Small intestine (tissue), 7 donors: ENCODE measurements around the gene DSG3. TPM values are rescaled to one million over a fixed set of nuclear protein-coding genes. Genes with fewer than 3 reads are reported as not detected.
"Not testable (repeated sequence)": the region's sequence is repeated elsewhere in the genome, so short reads cannot be mapped to it uniquely, and the experiment has no call there.

Source experiments
- DNase-seq, 2 donors: peaks; one replicate each; pipeline versions ENCODE4 v3.0.0 to v3.0.0-alpha.2; 2013
- FAIRE-seq: peaks from 2 replicates; lab custom pipeline; 2012; peaks lifted over from hg19 to GRCh38; lab: Jason Lieb, UNC
- H3K27ac ChIP-seq, 3 donors: one replicate each; pipeline ENCODE4 v1.5.1; 2013; ENCODE audit warnings: low read length in 2 of 3, mild to moderate bottlenecking in 2 of 3, control low read depth in 1 of 3, inconsistent platforms in 1 of 3, low read depth in 1 of 3, moderate library complexity in 1 of 3
- H3K27me3 ChIP-seq, 3 donors: one replicate each; pipeline ENCODE4 v1.6.1; 2013; ENCODE audit warnings: low read length in 3 of 3, inconsistent platforms in 1 of 3; ENCODE audit not compliant: control insufficient read depth in 3 of 3, insufficient read depth in 3 of 3
- H3K36me3 ChIP-seq, 3 donors: one replicate each; pipeline ENCODE4 v1.6.1; 2013; ENCODE audit warnings: low read length in 3 of 3, inconsistent platforms in 1 of 3, low read depth in 1 of 3, mild to moderate bottlenecking in 1 of 3, moderate library complexity in 1 of 3; ENCODE audit not compliant: control insufficient read depth in 3 of 3, insufficient read depth in 2 of 3
- H3K4me1 ChIP-seq, 3 donors: one replicate each; pipeline ENCODE4 v1.6.1; 2013; ENCODE audit warnings: low read length in 2 of 3, inconsistent platforms in 1 of 3, low read depth in 1 of 3, mild to moderate bottlenecking in 1 of 3, moderate library complexity in 1 of 3; ENCODE audit not compliant: control insufficient read depth in 3 of 3, insufficient read depth in 2 of 3
- H3K4me3 ChIP-seq, 3 donors: one replicate each; pipeline ENCODE4 v1.5.1; 2013; ENCODE audit warnings: low read length in 3 of 3, control low read depth in 1 of 3, inconsistent platforms in 1 of 3, low read depth in 1 of 3, mild to moderate bottlenecking in 1 of 3, moderate library complexity in 1 of 3
- H3K9me3 ChIP-seq, 2 donors: one replicate each; pipeline ENCODE4 v1.6.1; 2013; ENCODE audit warnings: low read depth in 1 of 2, low read length in 1 of 2; ENCODE audit not compliant: control insufficient read depth in 2 of 2, insufficient read depth in 1 of 2
- WGBS, 3 donors: extraction: QIAGEN DNeasy Blood & Tissue Kit; methylation state at CpG; one replicate each; pipeline ENCODE4 v1.1.7; 2013; 5-methylcytosine and 5-hydroxymethylcytosine counted together
- polyA plus RNA-seq, 4 donors: library from polyadenylated mRNA; stranded (reverse) in 3 of 4; unstranded in 1 of 4; fragments of 200-250 nt in 3 of 4; fragments of 120-200 nt in 1 of 4; gene quantifications; one replicate each; pipeline versions ENCODE4 v1.2.1 to v1.2.3, GENCODE V29; 2013
- donor health status: healthy with polysubstance abuse.
- donor health status: control.
- donor health status: control.
- donor health status: Bipolar disorder and iron deficiency.
- donor health status: healthy.

The DSG3 gene
- polyA plus RNA-seq, 4 donors = 0.03 to 2.5 (median 0.47) TPM

- not testable (repeated sequence) for H3K36me3 ChIP-seq, H3K27ac ChIP-seq, FAIRE-seq, H3K9me3 ChIP-seq, H3K27me3 ChIP-seq, DNase-seq, H3K4me3 ChIP-seq
- whole genome bisulfite sequencing, 3 donors = 89 to 91% (median 91%) methylated on average over 2 of the region's 2 CpGs
- H3K4me1 ChIP-seq = peaks cover 4 to 21% (median 7%) of the 10 kb centered on the region in 3 donors
These were observed 59.6 kb downstream of the DSG3 start for GRCh38 chr18:31507124-31507523.

DNA sequence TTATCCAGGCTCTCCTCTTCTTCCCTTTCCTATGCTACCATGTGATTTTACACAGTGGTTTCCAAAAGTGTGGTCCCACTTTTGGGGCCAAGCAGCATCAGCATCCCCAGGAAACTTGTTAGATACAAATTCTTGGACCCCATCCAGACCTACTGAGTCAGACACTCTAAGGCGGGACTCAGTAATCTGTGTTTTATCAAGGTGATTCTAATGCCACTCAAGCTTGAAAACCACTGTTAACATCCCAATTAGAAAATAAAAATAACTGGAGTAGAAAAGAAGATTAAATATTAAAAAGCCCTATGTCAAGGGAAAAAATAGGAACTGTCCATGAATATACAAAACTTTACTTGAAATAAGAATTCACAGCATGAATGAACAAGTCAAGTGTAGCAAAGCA, 61.2 kb downstream of the DSG3 start:
- H3K36me3 ChIP-seq = peaks cover 0 to 2% (median 0%) of the 10 kb centered on the region in 3 donors
- WGBS, 3 donors = 16 to 60% (median 30%) methylated on average over 1 of the region's 1 CpG
- H3K4me3 ChIP-seq = no peak overlapping the region
- FAIRE-seq (no peak), DNase-seq (no peak)
- no peaks in the 10 kb centered on the region for H3K9me3 ChIP-seq
- H3K27ac ChIP-seq = no peak overlapping the region
- no peaks in the 10 kb centered on the region for H3K27me3 ChIP-seq
- peaks cover 2 to 32% (median 7%) of the 10 kb centered on the region in 3 donors for H3K4me1 ChIP-seq

DNA sequence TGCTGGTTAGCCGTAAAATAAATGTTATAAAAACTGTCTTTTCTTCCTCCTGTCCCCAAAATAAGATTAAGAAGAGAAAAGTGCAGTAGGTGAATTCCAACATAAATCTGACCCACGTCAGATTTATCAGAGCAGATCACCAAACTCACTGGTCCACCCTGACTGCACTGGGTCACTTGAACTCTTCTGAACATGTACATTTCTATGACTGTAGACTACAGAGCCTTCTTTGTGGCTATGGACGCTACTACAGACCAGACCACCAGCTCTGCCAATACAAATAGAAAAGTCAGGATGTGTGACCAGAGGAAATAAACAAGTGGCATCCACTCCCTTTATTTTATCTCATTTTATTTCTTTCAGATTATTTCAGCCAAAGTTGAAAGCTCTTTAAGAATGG, 62.0 kb downstream of the DSG3 start:
- peak overlapping the region in 2 of 3 donors; percentile 27 to 42 for H3K27ac ChIP-seq
- 60 to 64% (median 64%) methylated on average over 3 of the region's 3 CpGs for WGBS, 3 donors
- no peak for DNase-seq

GRCh38 chr18:31510319-31510718, 62.8 kb downstream of the DSG3 start:
- Histone ChIP-seq H3K36me3 (peaks cover 0 to 2% (median 0%) of the 10 kb centered on the region in 3 donors), H3K4me1 (peaks cover 2 to 29% (median 7%) of the 10 kb centered on the region in 3 donors), H3K4me3 (no peak overlapping the region), H3K27me3 (no peaks in the 10 kb centered on the region), H3K27ac (peak overlapping the region in 1 of 3 donors; percentile 45), H3K9me3 (no peaks in the 10 kb centered on the region)
- peak; percentile 54 to 72 for DNase-seq
- no peak for FAIRE-seq

More for the DNA sequence above, 62.0 kb downstream of the DSG3 start:
- Histone ChIP-seq H3K27me3 (no peaks in the 10 kb centered on the region), H3K4me1 (peaks cover 2 to 34% (median 7%) of the 10 kb centered on the region in 3 donors), H3K4me3 (no peak overlapping the region), H3K9me3 (no peaks in the 10 kb centered on the region), H3K36me3 (peaks cover 0 to 2% (median 0%) of the 10 kb centered on the region in 3 donors)
- no peak for FAIRE-seq

- H3K4me3 ChIP-seq = no peak overlapping the region
- no peak for DNase-seq
- H3K4me1 ChIP-seq = peaks cover 2 to 29% (median 5%) of the 10 kb centered on the region in 3 donors
- no peaks in the 10 kb centered on the region for H3K27me3 ChIP-seq
- FAIRE-seq = no peak
- WGBS, 3 donors = 48 to 52% (median 52%) methylated on average over 6 of the region's 6 CpGs
- peaks cover 0 to 2% (median 0%) of the 10 kb centered on the region in 3 donors for H3K36me3 ChIP-seq
- peak overlapping the region; percentile 45 to 81 (median 62) for H3K27ac ChIP-seq
- H3K9me3 ChIP-seq = no peaks in the 10 kb centered on the region
These were observed 63.6 kb downstream of the DSG3 start for GRCh38 chr18:31511098-31511497.

DNA sequence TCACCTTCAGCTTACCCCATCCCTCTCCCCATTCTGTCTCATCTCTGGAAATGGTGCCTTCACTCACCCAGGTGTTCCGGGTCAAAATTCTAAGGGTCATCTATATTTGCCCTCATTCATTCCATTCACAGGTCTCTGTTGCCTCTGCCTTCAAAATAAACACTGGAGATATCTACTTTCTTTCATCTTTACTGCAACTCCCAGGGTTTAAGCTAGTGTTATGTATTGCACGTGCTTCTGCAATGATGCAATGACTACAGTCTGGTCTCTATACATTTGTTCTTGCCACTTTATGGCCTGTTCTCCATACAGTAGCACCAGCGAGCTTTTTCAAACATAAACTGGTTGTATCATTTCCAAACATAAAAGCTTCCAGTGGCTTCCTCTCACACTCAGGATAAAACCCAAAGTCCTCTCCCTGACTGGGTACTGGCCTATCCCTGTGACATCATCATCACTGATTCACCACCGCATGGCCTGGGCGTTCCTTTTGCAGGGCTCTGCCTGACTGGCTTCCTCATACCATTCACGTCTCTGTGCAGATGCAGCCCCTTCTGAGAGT, 64.7 kb downstream of the DSG3 start:
- Histone ChIP-seq H3K27me3 (no peaks in the 10 kb centered on the region), H3K4me1 (peaks cover 2 to 29% (median 5%) of the 10 kb centered on the region in 3 donors), H3K9me3 (no peaks in the 10 kb centered on the region), H3K27ac (peak overlapping the region; percentile 35 to 81 (median 55)), H3K4me3 (no peak overlapping the region), H3K36me3 (peaks cover 0 to 2% (median 0%) of the 10 kb centered on the region in 3 donors)
- WGBS, 3 donors = 16 to 48% (median 25%) methylated on average over 6 of the region's 6 CpGs
- DNase-seq = peak; percentile 94 to 96
- no peak for FAIRE-seq

- Histone ChIP-seq H3K36me3 (peaks cover 0 to 4% (median 0%) of the 10 kb centered on the region in 3 donors), H3K27me3 (no peaks in the 10 kb centered on the region), H3K4me1 (peaks cover 2 to 29% (median 5%) of the 10 kb centered on the region in 3 donors), H3K27ac (peak overlapping the region in 2 of 3 donors; percentile 2 to 81), H3K9me3 (no peaks in the 10 kb centered on the region), H3K4me3 (no peak overlapping the region)
- no peak for FAIRE-seq
- DNase-seq = peak; percentile 37 to 81
- 39 to 64% (median 45%) methylated on average over 4 of the region's 4 CpGs for WGBS, 3 donors
These were observed 65.8 kb downstream of the DSG3 start for GRCh38 chr18:31513189-31513935.

GRCh38 chr18:31516437-31516836, 68.9 kb downstream of the DSG3 start:
- Histone ChIP-seq H3K27me3 (no peaks in the 10 kb centered on the region), H3K36me3 (peaks cover 0 to 7% (median 0%) of the 10 kb centered on the region in 3 donors), H3K9me3 (no peaks in the 10 kb centered on the region), H3K4me1 (peaks cover 0 to 20% (median 2%) of the 10 kb centered on the region in 3 donors), H3K27ac (no peak overlapping the region), H3K4me3 (no peak overlapping the region)
- WGBS, 3 donors = 83 to 92% (median 85%) methylated on average over 3 of the region's 3 CpGs
- FAIRE-seq = no peak
- no peak for DNase-seq
